LNCaP clone FGC (cell line): Measurements from ENCODE around the gene MRPS31.
"Not testable (repeated sequence)": the region's sequence is repeated elsewhere in the genome, so short reads cannot be mapped to it uniquely, and the experiment has no call there.

Source experiments
- DNase-seq: peaks from one replicate; pipeline ENCODE4 v3.0.0-alpha.2; 2011; ENCODE audit warnings: low read depth
- H3K4me3 ChIP-seq: 2 replicates; pipeline ENCODE4 v1.5.1; 2011; ENCODE audit warnings: mild to moderate bottlenecking, low read depth, low read length, control low read depth
- CTCF ChIP-seq: IDR thresholded peaks from 2 replicates; pipeline ENCODE4 v1.5.1; 2012; ENCODE audit warnings: mild to moderate bottlenecking; ENCODE audit not compliant: control insufficient read depth, insufficient read depth; ENCODE audit errors: extremely low read depth

The MRPS31 gene

GRCh38 chr13:40790154-40790616 is 19.2 kb upstream of the MRPS31 start:
- no peak for DNase-seq
- TF ChIP-seq CTCF, result no peak
- H3K4me3 ChIP-seq, result peak overlapping the region; percentile 66

GRCh38 chr13:40789275-40790153 is 18.5 kb upstream of the MRPS31 start, which contains the start of gene SLC25A15:
Gene SLC25A15, plus strand, starts transcription at chr13:40789611. Its CDS starts 3,616 bp downstream, at chr13:40793227.
- TF ChIP-seq CTCF, result peak; percentile 26; the same call in 1 of the 2 replicates
- DNase-seq, result no peak
- peak within 1 kb of the TSS; percentile 66 for H3K4me3 ChIP-seq

- not testable (repeated sequence) for DNase-seq
- peak overlapping the region; percentile 66 for H3K4me3 ChIP-seq
These were observed 17.7 kb upstream of the MRPS31 start for GRCh38 chr13:40788540-40789274.

GRCh38 chr13:40787062-40787461 is 16.1 kb upstream of the MRPS31 start:
- no peak for TF ChIP-seq CTCF
- no peak for DNase-seq
- no peak overlapping the region for H3K4me3 ChIP-seq

GRCh38 chr13:40786568-40786996 is 15.6 kb upstream of the MRPS31 start:
- no peak overlapping the region for H3K4me3 ChIP-seq
- no peak for TF ChIP-seq CTCF
- DNase-seq, result no peak

GRCh38 chr13:40784540-40784939 is 13.6 kb upstream of the MRPS31 start:
- DNase-seq, result no peak
- no peak for TF ChIP-seq CTCF
- H3K4me3 ChIP-seq, result no peak overlapping the region

GRCh38 chr13:40782971-40783370 is 12.0 kb upstream of the MRPS31 start:
- H3K4me3 ChIP-seq, DNase-seq: not testable (repeated sequence)
